GM23338 (cell line): ENCODE measurements around the gene CYLC2. TPM values are rescaled to one million over a fixed set of nuclear protein-coding genes. Genes with fewer than 3 reads are reported as not detected.

ENCODE experiments used
- ATAC-seq: fragments of 200-7000 bp; cut with Tn5 transposase; 3 replicates; pipeline ENCODE4 v1.9.1; 2020
- DNase-seq: peaks from one replicate; pipeline ENCODE4 v3.0.0-alpha.2; 2015; ENCODE audit warnings: low spot score
- H2AFZ ChIP-seq: fragments of 200-600 bp; sonication (generic); 2 replicates; pipeline ENCODE4 v1.8.0; 2016; ENCODE audit warnings: antibody characterized with exemption, mild to moderate bottlenecking, moderate library complexity
- H3F3A ChIP-seq: fragments of 200-600 bp; sonication (generic); replicated peaks from 2 replicates; pipeline ENCODE4 v1.8.0; 2017; ENCODE audit warnings: antibody characterized with exemption, mixed run types, low read depth
- H3K27ac ChIP-seq: fragments of 200-600 bp; sonication (generic); 2 replicates; pipeline ENCODE4 v1.6.1; 2016; ENCODE audit warnings: low read depth
- H3K27me3 ChIP-seq: fragments of 200-600 bp; sonication (generic); 2 replicates; pipeline ENCODE4 v1.8.0; 2016; ENCODE audit warnings: mild to moderate bottlenecking, mixed run types, moderate library complexity; ENCODE audit not compliant: insufficient read depth
- H3K36me3 ChIP-seq: fragments of 200-600 bp; sonication (generic); 2 replicates; pipeline ENCODE4 v1.8.0; 2016; ENCODE audit warnings: mild to moderate bottlenecking; ENCODE audit not compliant: insufficient read depth
- H3K4me1 ChIP-seq: fragments of 200-600 bp; sonication (generic); 2 replicates; pipeline ENCODE4 v1.8.0; 2016; ENCODE audit warnings: mild to moderate bottlenecking, moderate library complexity; ENCODE audit not compliant: insufficient read depth
- H3K4me2 ChIP-seq: fragments of 200-600 bp; sonication (generic); 2 replicates; pipeline ENCODE4 v1.7.1; 2017; ENCODE audit warnings: mixed run types
- H3K4me3 ChIP-seq: fragments of 200-600 bp; sonication (generic); 2 replicates; pipeline ENCODE4 v1.6.1; 2016; ENCODE audit warnings: mixed run types
- H3K79me2 ChIP-seq: fragments of 200-600 bp; sonication (generic); replicated peaks from 2 replicates; pipeline ENCODE4 v1.8.0; 2017; ENCODE audit warnings: mild to moderate bottlenecking; ENCODE audit not compliant: insufficient read depth
- H3K9me2 ChIP-seq: fragments of 200-600 bp; sonication (generic); 2 replicates; pipeline ENCODE4 v1.8.0; 2017; ENCODE audit not compliant: insufficient read depth
- H4K20me1 ChIP-seq: fragments of 200-600 bp; sonication (generic); replicated peaks from 2 replicates; pipeline ENCODE4 v1.8.0; 2017; ENCODE audit warnings: mild to moderate bottlenecking; ENCODE audit not compliant: insufficient read depth
- H3K27ac Mint-ChIP-seq: 2 replicates; pipeline ENCODE4 v1.8.0; 2020; ENCODE audit warnings: inconsistent platforms, mild to moderate bottlenecking, moderate library complexity, mixed read lengths
- H3K27me3 Mint-ChIP-seq: 3 replicates; pipeline ENCODE4 v1.8.0; 2022; ENCODE audit warnings: low read depth, mild to moderate bottlenecking, moderate library complexity, mixed read lengths, inconsistent platforms; ENCODE audit not compliant: insufficient read depth, poor library complexity
- H3K36me3 Mint-ChIP-seq: 3 replicates; pipeline ENCODE4 v1.8.0; 2021; ENCODE audit warnings: low read depth, mild to moderate bottlenecking, inconsistent platforms, moderate library complexity, mixed read lengths
- H3K4me1 Mint-ChIP-seq: 3 replicates; pipeline ENCODE4 v1.8.0; 2020; ENCODE audit warnings: mild to moderate bottlenecking, inconsistent platforms, mixed read lengths
- H3K4me3 Mint-ChIP-seq: 3 replicates; pipeline ENCODE4 v1.8.0; 2021; ENCODE audit warnings: moderate library complexity, mild to moderate bottlenecking, inconsistent platforms, mixed read lengths
- H3K9me3 Mint-ChIP-seq: 3 replicates; pipeline ENCODE4 v1.8.0; 2020; ENCODE audit warnings: moderate library complexity, mild to moderate bottlenecking, inconsistent platforms, mixed read lengths
- CREB1 ChIP-seq: fragments of 250-450 bp; sonication (Bioruptor Pico); IDR thresholded peaks from 2 replicates; pipeline ENCODE4 v1.5.0; 2020; ENCODE audit warnings: low read depth, mild to moderate bottlenecking, moderate library complexity
- CTCF ChIP-seq, 2 experiments: fragments of 200-600 bp in 1 of 2; sonication (generic) in 1 of 2; conservative IDR thresholded peaks; 2 replicates each; pipeline versions ENCODE4 v1.5.1 to v1.6.1; 2016 to 2017; ENCODE audit warnings: antibody characterized with exemption in 2 of 2, low read depth in 2 of 2, mild to moderate bottlenecking in 2 of 2, moderate library complexity in 1 of 2
- EZH2phosphoT487 ChIP-seq: fragments of 200-600 bp; sonication (generic); IDR thresholded peaks from one replicate; pipeline ENCODE4 v1.8.1; 2018; ENCODE audit warnings: antibody characterized with exemption; ENCODE audit not compliant: unreplicated experiment
- JUNB ChIP-seq: IDR thresholded peaks from one replicate; pipeline ENCODE4 v1.6.1; 2016; ENCODE audit warnings: antibody characterized with exemption; ENCODE audit not compliant: unreplicated experiment
- POLR2AphosphoS5 ChIP-seq: IDR thresholded peaks from 2 replicates; pipeline ENCODE4 v1.6.1; 2016; ENCODE audit warnings: antibody characterized with exemption, low read depth
- REST ChIP-seq: IDR thresholded peaks from one replicate; pipeline ENCODE4 v1.6.1; 2018; ENCODE audit warnings: antibody characterized with exemption; ENCODE audit not compliant: unreplicated experiment
- STAT1 ChIP-seq: IDR thresholded peaks from one replicate; pipeline ENCODE4 v1.6.1; 2016; ENCODE audit warnings: antibody characterized with exemption; ENCODE audit not compliant: unreplicated experiment
- ZNF114 ChIP-seq: fragments of 250-450 bp; sonication (Bioruptor Pico); IDR thresholded peaks from 2 replicates; pipeline ENCODE4 v1.5.0; 2020; ENCODE audit warnings: mild to moderate bottlenecking, moderate library complexity
- ZNF331 ChIP-seq: fragments of 250-450 bp; sonication (Bioruptor Pico); IDR thresholded peaks from 2 replicates; pipeline ENCODE4 v1.5.0; 2020; ENCODE audit warnings: low read depth, mild to moderate bottlenecking, moderate library complexity
- polyA plus RNA-seq: library from polyadenylated mRNA; unstranded; fragments of >200 nt; fragmentation: Nextera tagmentation; extraction: Ambion mirVana; gene quantifications from 2 replicates; pipeline ENCODE4 v1.2.1, GENCODE V29; 2016
- total RNA-seq: library from RNA; depleted of rRNA; stranded (reverse); fragments of >200 nt; shearing (Covaris generic); gene quantifications from 2 replicates; pipeline ENCODE4 v1.2.3, GENCODE V29; 2014

The CYLC2 gene
- total and polyA plus RNA-seq, 2 experiments from 2014 or later, result not detected

DNA sequence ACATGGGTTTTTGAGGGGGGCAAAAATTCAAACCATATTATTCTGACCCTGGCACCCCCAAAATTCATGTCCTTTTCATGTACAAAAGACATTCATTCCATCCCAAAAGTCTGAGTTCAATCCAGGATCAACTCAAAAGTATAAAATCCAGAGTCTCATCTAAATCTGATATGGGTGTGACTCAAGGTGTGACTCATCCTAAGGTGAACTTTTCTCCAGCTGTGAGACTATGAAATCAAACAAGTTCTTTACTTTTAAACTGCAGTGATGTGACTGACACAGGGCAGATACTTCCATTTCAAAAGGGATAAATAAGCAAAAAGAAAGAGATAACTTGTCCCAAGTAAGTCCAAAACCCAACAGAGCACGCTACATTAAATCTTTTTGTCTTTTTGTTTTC is 20.6 kb upstream of the CYLC2 start:
- H3K9me2 ChIP-seq, result no peaks in the 10 kb centered on the region
- H4K20me1 ChIP-seq, result no peaks in the 10 kb centered on the region
- no peak overlapping the region for H3K27ac Mint-ChIP-seq
- H3K36me3 ChIP-seq, result 0 out of 2 replicates have a peak, but pooled peaks cover 9% of the 10 kb centered on the region
- TF ChIP-seq POLR2AphosphoS5 (no peak), CREB1 (no peak), REST (no peak), ZNF331 (CRISPR knock-in tag) (no peak), EZH2phosphoT487 (no peak)
- no peaks in the 10 kb centered on the region for H3K4me1 ChIP-seq
- H3K9me3 Mint-ChIP-seq, result peaks cover 80% of the 10 kb centered on the region
- H3K36me3 Mint-ChIP-seq, result peaks cover 23% of the 10 kb centered on the region
- no peaks in the 10 kb centered on the region for H3K4me1 Mint-ChIP-seq
- H3K4me3 Mint-ChIP-seq, result no peak overlapping the region
- no peak overlapping the region for H3K27ac ChIP-seq
- no peak overlapping the region for H2AFZ ChIP-seq
- DNase-seq (no peak), ATAC-seq (no peak)
- no peak overlapping the region for H3K4me3 ChIP-seq
- no peaks in the 10 kb centered on the region for H3K27me3 ChIP-seq
- peaks cover 2% of the 10 kb centered on the region for H3K27me3 Mint-ChIP-seq
- no peaks in the 10 kb centered on the region for H3F3A ChIP-seq
- no peak overlapping the region for H3K4me2 ChIP-seq
- H3K79me2 ChIP-seq, result no peaks in the 10 kb centered on the region

DNA sequence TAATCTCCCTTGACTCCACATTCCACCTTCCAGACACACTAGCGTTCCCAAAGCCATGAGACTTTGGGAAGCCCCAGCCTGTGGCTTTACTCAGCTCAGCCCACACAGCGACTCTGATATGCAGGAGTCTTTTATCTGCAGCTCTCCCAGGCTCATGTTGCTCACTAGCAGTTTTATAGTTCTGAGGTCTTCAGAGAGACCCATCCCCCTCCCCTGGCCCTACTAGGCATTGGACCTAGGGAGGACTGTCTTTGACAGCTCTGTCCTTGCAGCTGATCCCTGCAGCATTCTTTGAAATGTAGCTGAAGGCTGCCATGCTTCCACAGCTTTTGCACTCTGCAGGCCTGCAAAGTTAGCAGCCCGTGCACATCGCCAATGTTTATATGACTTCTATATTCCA is 19.9 kb upstream of the CYLC2 start:
- H3K4me2 ChIP-seq, result no peak overlapping the region
- H3K27me3 ChIP-seq, result no peaks in the 10 kb centered on the region
- H3K9me2 ChIP-seq, result no peaks in the 10 kb centered on the region
- H3K27ac ChIP-seq, result no peak overlapping the region
- H3K4me1 ChIP-seq, result no peaks in the 10 kb centered on the region
- no peak overlapping the region for H3K4me3 ChIP-seq
- DNase-seq, result no peak
- no peak for ATAC-seq
- Mint-ChIP-seq H3K27ac (no peak overlapping the region), H3K36me3 (peaks cover 22% of the 10 kb centered on the region), H3K4me1 (no peaks in the 10 kb centered on the region), H3K9me3 (peaks cover 85% of the 10 kb centered on the region), H3K27me3 (peaks cover 2% of the 10 kb centered on the region), H3K4me3 (no peak overlapping the region)
- H2AFZ ChIP-seq, result no peak overlapping the region
- H3F3A ChIP-seq, result no peaks in the 10 kb centered on the region
- no peaks in the 10 kb centered on the region for H4K20me1 ChIP-seq
- H3K79me2 ChIP-seq, result no peaks in the 10 kb centered on the region
- 0 out of 2 replicates have a peak, but pooled peaks cover 9% of the 10 kb centered on the region for H3K36me3 ChIP-seq
- TF ChIP-seq REST, result no peak
- TF ChIP-seq POLR2AphosphoS5, result no peak
- no peak for TF ChIP-seq JUNB
- no peak for TF ChIP-seq ZNF331 (CRISPR knock-in tag)
- no peak for TF ChIP-seq CTCF (conservative IDR thresholded peaks at IDR 0.05; ENCODE audit: low read depth in 2 of 2)
- no peak for TF ChIP-seq CREB1
- TF ChIP-seq ZNF114, result no peak
- TF ChIP-seq STAT1, result no peak
